IPS DF 19.7 (cell line): Measurements from ENCODE around the gene TMEM31.

Source experiments
- DNase-seq: peaks from one replicate; pipeline ENCODE4 v3.0.0-alpha.2; 2013; ENCODE audit warnings: low read depth, low spot score

Gene TMEM31

GRCh38 chrX:103710609-103711008 lies at the start of gene TMEM31:
TSS of gene TMEM31 (plus strand) at chrX:103710909. CDS start at chrX:103712259, 1,350 bp downstream.
- DNase-seq, result no peak

GRCh38 chrX:103663981-103664762 lies 46.5 kb upstream of the TMEM31 start:
- DNase-seq, result no peak

GRCh38 chrX:103666202-103667107 lies 44.3 kb upstream of the TMEM31 start:
- DNase-seq, result no peak

- DNase-seq, result no peak
These were observed 41.0 kb upstream of the TMEM31 start for GRCh38 chrX:103669745-103670144.

- DNase-seq, result no peak
These were observed 35.9 kb upstream of the TMEM31 start for GRCh38 chrX:103674531-103675454.

GRCh38 chrX:103678199-103678993 lies 32.3 kb upstream of the TMEM31 start:
- no peak for DNase-seq

GRCh38 chrX:103681443-103681842 lies 29.3 kb upstream of the TMEM31 start:
- no peak for DNase-seq

GRCh38 chrX:103685396-103685795 lies 25.3 kb upstream of the TMEM31 start:
- no peak for DNase-seq

GRCh38 chrX:103686199-103687072 lies 24.3 kb upstream of the TMEM31 start, which contains the start of gene MORF4L2:
TSS of gene MORF4L2 (minus strand) at chrX:103686699. CDS start at chrX:103677027, 9,672 bp downstream.
- peak; percentile 96 for DNase-seq

- DNase-seq, result no peak
These were observed 23.5 kb upstream of the TMEM31 start for GRCh38 chrX:103687073-103687695.

GRCh38 chrX:103687696-103688201 lies 23.0 kb upstream of the TMEM31 start:
- no peak for DNase-seq

GRCh38 chrX:103688946-103689345 lies 21.8 kb upstream of the TMEM31 start:
- DNase-seq, result no peak

GRCh38 chrX:103691059-103691458 lies 19.6 kb upstream of the TMEM31 start:
- DNase-seq, result no peak

GRCh38 chrX:103697687-103698086 lies 13.0 kb upstream of the TMEM31 start:
- no peak for DNase-seq

- DNase-seq, result no peak
These were observed 11.5 kb upstream of the TMEM31 start for GRCh38 chrX:103699243-103699642.

GRCh38 chrX:103704863-103705262 lies 5.8 kb upstream of the TMEM31 start:
- DNase-seq, result no peak

- no peak for DNase-seq
These were observed 6.3 kb downstream of the TMEM31 start for GRCh38 chrX:103716962-103717361.

- DNase-seq, result no peak
These were observed 7.4 kb downstream of the TMEM31 start for GRCh38 chrX:103718120-103718519.

GRCh38 chrX:103722505-103722904 lies 11.8 kb downstream of the TMEM31 start:
- DNase-seq, result no peak
